T1000 (cell line): ENCODE results near the gene MEIOSIN.

Experiments used
- DNase-seq: peaks from one replicate; lab custom pipeline; 2025; ENCODE audit warnings: mixed read lengths; lab: John Stamatoyannopoulos, UW

Gene MEIOSIN

GRCh38 chr19:45779231-45780145, 46.2 kb downstream of the MEIOSIN start:
- peak; percentile 10 for DNase-seq

- no peak for DNase-seq
Observed at GRCh38 chr19:45780146-45780447, 46.9 kb downstream of the MEIOSIN start.

- no peak for DNase-seq
Observed at GRCh38 chr19:45780448-45781213, 47.4 kb downstream of the MEIOSIN start.

GRCh38 chr19:45781214-45782161, 48.2 kb downstream of the MEIOSIN start:
- DNase-seq: peak; percentile 24

GRCh38 chr19:45782162-45782691, 49.0 kb downstream of the MEIOSIN start, which contains the start of gene DMPK:
Gene DMPK, minus strand, starts transcription at chr19:45782490. Its CDS starts 138 bp downstream, at chr19:45782352.
- DNase-seq: no peak

- peak; percentile 62 for DNase-seq
Observed at GRCh38 chr19:45782820-45783785, 49.9 kb downstream of the MEIOSIN start.

GRCh38 chr19:45784096-45784495, 50.9 kb downstream of the MEIOSIN start:
- no peak for DNase-seq

- DNase-seq: no peak
Observed at GRCh38 chr19:45785097-45785496, 51.9 kb downstream of the MEIOSIN start.

GRCh38 chr19:45785781-45786532, 52.7 kb downstream of the MEIOSIN start:
- DNase-seq: no peak

- no peak for DNase-seq
Observed at GRCh38 chr19:45786533-45786894, 53.3 kb downstream of the MEIOSIN start.

GRCh38 chr19:45789035-45789786, 56.0 kb downstream of the MEIOSIN start:
- no peak for DNase-seq

GRCh38 chr19:45790942-45791341, 57.7 kb downstream of the MEIOSIN start:
- DNase-seq: no peak

- DNase-seq: no peak
Observed at GRCh38 chr19:45791744-45792469, 58.7 kb downstream of the MEIOSIN start.

GRCh38 chr19:45792470-45793177, 59.4 kb downstream of the MEIOSIN start, which contains the start of gene DMWD:
Gene DMWD, minus strand, starts transcription at chr19:45792845. Its CDS starts 89 bp downstream, at chr19:45792756.
- peak; percentile 98 for DNase-seq

- DNase-seq: no peak
Observed at GRCh38 chr19:45793178-45793564, 59.9 kb downstream of the MEIOSIN start.

- no peak for DNase-seq
Observed at GRCh38 chr19:45793876-45794275, 60.6 kb downstream of the MEIOSIN start.

GRCh38 chr19:45794627-45795026, 61.4 kb downstream of the MEIOSIN start:
- no peak for DNase-seq
